Upper lobe of left lung (tissue), 6 donors: ENCODE data around the gene DVL3. TPM values are rescaled to one million over a fixed set of nuclear protein-coding genes. Genes with fewer than 3 reads are reported as not detected.
A peak's percentile ranks its signal among the peaks of the same experiment; 100 is the strongest.

Experiments
- ATAC-seq, 2 donors: fragments of 200-7000 bp; cut with Tn5 transposase; one replicate each; pipeline ENCODE4 v1.9.1; 2022; ENCODE audit warnings: mild to moderate bottlenecking in 2 of 2, moderate library complexity in 2 of 2; ENCODE audit not compliant: low FRiP score in 2 of 2
- DNase-seq, 2 donors: peaks; one replicate each; pipeline ENCODE4 v3.0.0-alpha.2; 2019 to 2020
- H3K27ac ChIP-seq, 4 donors: fragments of 200-600 bp; sonication (generic); one replicate each; pipeline ENCODE4 v1.5.1; 2016 to 2019
- H3K27me3 ChIP-seq, 4 donors: fragments of 200-600 bp; sonication (generic); one replicate each; pipeline ENCODE4 v1.5.1; 2017 to 2019
- H3K36me3 ChIP-seq, 4 donors: fragments of 200-600 bp; sonication (generic); one replicate each; pipeline ENCODE4 v1.5.1; 2016 to 2019
- H3K4me1 ChIP-seq, 4 donors: fragments of 200-600 bp; sonication (generic); one replicate each; pipeline ENCODE4 v1.5.1; 2018 to 2019
- H3K4me3 ChIP-seq, 4 donors: fragments of 200-600 bp; sonication (generic); one replicate each; pipeline ENCODE4 v1.5.1; 2017 to 2019; ENCODE audit warnings: mild to moderate bottlenecking in 2 of 4, moderate library complexity in 1 of 4
- H3K9me3 ChIP-seq, 4 donors: fragments of 200-600 bp; sonication (generic); one replicate each; pipeline ENCODE4 v1.5.1; 2018 to 2019
- CTCF ChIP-seq, 6 experiments: fragments of 450-650 bp in 4 of 6; fragments of 200-600 bp in 2 of 6; sonication (generic) in 2 of 6; IDR thresholded peaks; one replicate each; pipeline ENCODE4 v1.5.1; 2016 to 2019; ENCODE audit warnings: antibody characterized with exemption in 6 of 6
- EP300 ChIP-seq, 4 donors: sonication (generic); formaldehyde crosslinking; IDR thresholded peaks; one replicate each; pipeline ENCODE4 v1.5.1; 2017; ENCODE audit warnings: antibody characterized with exemption in 4 of 4, control low read depth in 2 of 4
- POLR2A ChIP-seq, 4 donors: fragments of 450-650 bp; IDR thresholded peaks; one replicate each; pipeline ENCODE4 v1.5.1; 2016 to 2017; ENCODE audit warnings: antibody characterized with exemption in 4 of 4, mild to moderate bottlenecking in 2 of 4
- POLR2AphosphoS5 ChIP-seq, 2 donors: sonication (generic); formaldehyde crosslinking; IDR thresholded peaks; one replicate each; pipeline ENCODE4 v1.5.1; 2017; ENCODE audit warnings: antibody characterized with exemption in 2 of 2
- WGBS, 2 donors: methylation state at CpG; one replicate each; pipeline ENCODE4 v1.1.5; 2017 to 2018; 5-methylcytosine and 5-hydroxymethylcytosine counted together
- total RNA-seq, 6 donors: library from RNA; depleted of rRNA in 4 of 6; stranded (reverse); fragments of >200 nt in 4 of 6; gene quantifications; one replicate each; pipeline versions ENCODE4 v1.1.0 to v1.2.1, GENCODE V29; 2016 to 2021
- donor health status: DM: no; HTN: no; CAD: no; lungs with moderate emphysema.
- donor health status: DM: no; HTN: yes; CAD: no; lungs with severe emphysema.

DVL3 gene
- total RNA-seq, 6 donors from 2014 or later = 36.5 to 106 (median 62.8) TPM

GRCh38 chr3:184155644-184156521 is 706 bp downstream of the DVL3 start:
- no peaks in the 10 kb centered on the region for H3K27me3 ChIP-seq
- peak overlapping the region; percentile 88 to 98 (median 92) for H3K4me3 ChIP-seq
- 0 to 1% methylated on average over 17 to 28 of the region's 47 CpGs for WGBS, 2 donors
- no peak for TF ChIP-seq CTCF (IDR thresholded peaks at IDR 0.05)
- no peak for TF ChIP-seq POLR2AphosphoS5 (IDR thresholded peaks at IDR 0.05)
- no peak for TF ChIP-seq POLR2A (IDR thresholded peaks at IDR 0.05)
- TF ChIP-seq EP300 (IDR thresholded peaks at IDR 0.05) = no peak
- ATAC-seq = peak; percentile 29 to 38
- H3K4me1 ChIP-seq = peaks cover 39 to 62% (median 46%) of the 10 kb centered on the region in 4 donors
- peak in 1 of 2 donors; percentile 43 for DNase-seq
- H3K36me3 ChIP-seq = no peaks in the 10 kb centered on the region
- peak overlapping the region; percentile 82 to 93 (median 92) for H3K27ac ChIP-seq
- no peaks in the 10 kb centered on the region for H3K9me3 ChIP-seq

GRCh38 chr3:184156522-184156955 is 1.4 kb downstream of the DVL3 start:
- WGBS, 2 donors = 11 to 20% methylated on average over 1 to 5 of the region's 6 CpGs
- peak in 1 of 2 donors; percentile 53 for DNase-seq
- Histone ChIP-seq H3K9me3 (no peaks in the 10 kb centered on the region), H3K27ac (peak overlapping the region; percentile 82 to 93 (median 92)), H3K27me3 (no peaks in the 10 kb centered on the region), H3K4me1 (peaks cover 43 to 65% (median 53%) of the 10 kb centered on the region in 4 donors), H3K4me3 (peak overlapping the region; percentile 88 to 98 (median 92)), H3K36me3 (no peaks in the 10 kb centered on the region)
- peak; percentile 52 to 72 for ATAC-seq
- TF ChIP-seq POLR2A (IDR thresholded peaks at IDR 0.05) (no peak), POLR2AphosphoS5 (IDR thresholded peaks at IDR 0.05) (peak in 1 of 2 donors; percentile 47), CTCF (IDR thresholded peaks at IDR 0.05) (no peak)

DNA sequence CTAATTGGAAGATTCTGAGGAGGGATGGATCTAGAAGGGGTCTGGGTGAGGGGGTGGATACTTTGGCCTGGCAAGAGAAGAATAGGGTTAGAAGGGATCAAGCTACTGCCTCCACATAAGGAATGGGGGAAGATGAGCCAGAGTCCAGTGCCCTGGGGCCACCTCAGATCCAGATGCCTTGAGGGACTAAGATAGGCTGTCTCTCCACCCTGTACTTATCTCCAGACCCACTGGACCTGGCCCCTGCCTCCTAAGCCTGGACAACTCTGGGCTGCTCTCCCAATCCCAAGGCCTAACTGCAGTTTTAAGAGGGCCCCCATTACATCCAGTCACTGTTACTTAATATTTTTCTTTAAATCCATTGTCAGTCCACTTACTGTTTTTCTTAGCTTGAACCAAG is 2.0 kb downstream of the DVL3 start:
- Histone ChIP-seq H3K27me3 (no peaks in the 10 kb centered on the region), H3K9me3 (no peaks in the 10 kb centered on the region), H3K4me3 (peak overlapping the region; percentile 14 to 98 (median 92)), H3K36me3 (peaks cover 0 to 4% (median 0%) of the 10 kb centered on the region in 4 donors), H3K27ac (peak overlapping the region; percentile 82 to 93 (median 92)), H3K4me1 (peaks cover 43 to 65% (median 55%) of the 10 kb centered on the region in 4 donors)
- DNase-seq (no peak), ATAC-seq (no peak)
- TF ChIP-seq CTCF (IDR thresholded peaks at IDR 0.05) = no peak
- no peak for TF ChIP-seq EP300 (IDR thresholded peaks at IDR 0.05)
- TF ChIP-seq POLR2A (IDR thresholded peaks at IDR 0.05) = no peak
- no peak for TF ChIP-seq POLR2AphosphoS5 (IDR thresholded peaks at IDR 0.05)

DNA sequence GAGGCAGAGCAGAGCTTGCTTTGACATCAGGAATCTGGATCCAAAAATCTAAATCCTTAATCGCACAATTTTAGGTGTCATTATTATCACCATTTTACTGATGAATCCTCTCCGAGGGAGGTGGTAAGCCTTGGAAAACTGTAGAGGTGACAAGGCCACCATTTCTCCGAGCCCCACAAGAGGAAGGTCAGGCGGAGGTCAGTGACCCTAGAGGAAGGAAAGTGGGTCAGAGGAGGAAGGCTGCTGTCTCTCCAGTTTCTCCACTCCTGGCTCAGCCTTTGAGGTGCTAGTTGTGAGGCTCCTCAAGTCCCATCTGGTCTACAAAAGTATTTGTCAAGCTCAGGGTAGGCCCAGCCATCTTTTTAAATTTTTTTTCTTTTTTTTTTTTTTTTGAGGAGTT is 3.2 kb downstream of the DVL3 start:
- H3K4me3 ChIP-seq = no peak overlapping the region
- no peak for ATAC-seq
- H3K9me3 ChIP-seq = no peaks in the 10 kb centered on the region
- H3K36me3 ChIP-seq = peaks cover 0 to 13% (median 4%) of the 10 kb centered on the region in 4 donors
- peaks cover 43 to 65% (median 54%) of the 10 kb centered on the region in 4 donors for H3K4me1 ChIP-seq
- TF ChIP-seq EP300 (IDR thresholded peaks at IDR 0.05) (no peak), POLR2AphosphoS5 (IDR thresholded peaks at IDR 0.05) (no peak), CTCF (IDR thresholded peaks at IDR 0.05) (no peak), POLR2A (IDR thresholded peaks at IDR 0.05) (no peak)
- H3K27me3 ChIP-seq = no peaks in the 10 kb centered on the region
- WGBS, 2 donors = 51 to 59% methylated on average over 4 of the region's 4 CpGs
- DNase-seq = no peak
- H3K27ac ChIP-seq = peak overlapping the region in 2 of 4 donors; percentile 27 to 93
